ENCODE results near the gene PPP1R14C.

DNA sequence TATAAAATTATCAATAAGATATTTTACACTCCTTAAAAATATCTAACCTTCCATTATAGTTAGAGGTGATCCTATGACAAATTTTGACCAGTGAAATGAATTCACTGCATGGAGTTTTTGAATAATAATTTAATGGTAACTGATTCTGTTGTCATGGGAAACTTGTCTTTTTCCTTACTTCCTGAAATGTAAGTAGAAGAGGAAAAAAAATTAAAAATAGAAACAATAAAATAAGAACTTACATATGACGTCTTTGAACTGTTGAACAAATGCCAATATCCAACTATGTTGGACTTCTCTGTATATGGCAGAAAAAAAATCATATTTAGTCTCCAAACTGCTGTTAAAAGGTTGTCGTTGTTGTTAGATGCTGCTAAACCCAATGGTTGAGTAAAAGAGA lies 26.3 kb downstream of the PPP1R14C start:
- TF ChIP-seq, protein P1, sequence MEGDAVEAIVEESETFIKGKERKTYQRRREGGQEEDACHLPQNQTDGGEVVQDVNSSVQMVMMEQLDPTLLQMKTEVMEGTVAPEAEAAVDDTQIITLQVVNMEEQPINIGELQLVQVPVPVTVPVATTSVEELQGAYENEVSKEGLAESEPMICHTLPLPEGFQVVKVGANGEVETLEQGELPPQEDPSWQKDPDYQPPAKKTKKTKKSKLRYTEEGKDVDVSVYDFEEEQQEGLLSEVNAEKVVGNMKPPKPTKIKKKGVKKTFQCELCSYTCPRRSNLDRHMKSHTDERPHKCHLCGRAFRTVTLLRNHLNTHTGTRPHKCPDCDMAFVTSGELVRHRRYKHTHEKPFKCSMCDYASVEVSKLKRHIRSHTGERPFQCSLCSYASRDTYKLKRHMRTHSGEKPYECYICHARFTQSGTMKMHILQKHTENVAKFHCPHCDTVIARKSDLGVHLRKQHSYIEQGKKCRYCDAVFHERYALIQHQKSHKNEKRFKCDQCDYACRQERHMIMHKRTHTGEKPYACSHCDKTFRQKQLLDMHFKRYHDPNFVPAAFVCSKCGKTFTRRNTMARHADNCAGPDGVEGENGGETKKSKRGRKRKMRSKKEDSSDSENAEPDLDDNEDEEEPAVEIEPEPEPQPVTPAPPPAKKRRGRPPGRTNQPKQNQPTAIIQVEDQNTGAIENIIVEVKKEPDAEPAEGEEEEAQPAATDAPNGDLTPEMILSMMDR (IDR thresholded peaks at IDR 0.05): no peak
- TF ChIP-seq EP300 (IDR thresholded peaks at IDR 0.05) (no peak), NPAS2 (CRISPR knock-in tag; IDR thresholded peaks at IDR 0.05; ENCODE audit: borderline replicate concordance) (no peak)
- TF ChIP-seq, protein P2, sequence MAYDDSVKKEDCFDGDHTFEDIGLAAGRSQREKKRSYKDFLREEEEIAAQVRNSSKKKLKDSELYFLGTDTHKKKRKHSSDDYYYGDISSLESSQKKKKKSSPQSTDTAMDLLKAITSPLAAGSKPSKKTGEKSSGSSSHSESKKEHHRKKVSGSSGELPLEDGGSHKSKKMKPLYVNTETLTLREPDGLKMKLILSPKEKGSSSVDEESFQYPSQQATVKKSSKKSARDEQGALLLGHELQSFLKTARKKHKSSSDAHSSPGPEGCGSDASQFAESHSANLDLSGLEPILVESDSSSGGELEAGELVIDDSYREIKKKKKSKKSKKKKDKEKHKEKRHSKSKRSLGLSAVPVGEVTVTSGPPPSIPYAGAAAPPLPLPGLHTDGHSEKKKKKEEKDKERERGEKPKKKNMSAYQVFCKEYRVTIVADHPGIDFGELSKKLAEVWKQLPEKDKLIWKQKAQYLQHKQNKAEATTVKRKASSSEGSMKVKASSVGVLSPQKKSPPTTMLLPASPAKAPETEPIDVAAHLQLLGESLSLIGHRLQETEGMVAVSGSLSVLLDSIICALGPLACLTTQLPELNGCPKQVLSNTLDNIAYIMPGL (CRISPR knock-in tag; IDR thresholded peaks at IDR 0.05; ENCODE audit: borderline replicate concordance): no peak
